ENCODE data around the gene IMPDH1.

DNA sequence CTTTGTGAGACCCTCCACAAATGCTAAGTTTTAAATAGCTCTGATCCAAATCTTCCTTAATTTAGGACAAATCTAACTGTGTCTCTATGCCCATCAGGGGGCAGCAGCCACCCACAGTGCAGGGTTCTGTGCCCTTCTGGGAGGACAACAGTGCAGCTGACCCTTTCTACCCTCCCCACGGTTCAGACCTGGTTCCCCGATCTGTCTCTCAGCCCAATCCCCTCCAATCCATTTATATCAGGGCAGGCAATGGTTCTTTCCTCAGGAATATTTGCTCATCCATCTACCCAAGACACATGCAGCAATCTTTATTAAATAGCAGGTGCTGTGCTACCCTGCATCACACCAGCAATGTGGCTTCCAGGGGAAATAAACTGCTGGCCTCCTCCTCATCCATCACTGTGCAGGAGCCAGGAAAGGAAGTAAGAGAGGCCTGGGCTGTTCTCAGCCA lies 62.1 kb downstream of the IMPDH1 start:
- TF ChIP-seq, protein P1, sequence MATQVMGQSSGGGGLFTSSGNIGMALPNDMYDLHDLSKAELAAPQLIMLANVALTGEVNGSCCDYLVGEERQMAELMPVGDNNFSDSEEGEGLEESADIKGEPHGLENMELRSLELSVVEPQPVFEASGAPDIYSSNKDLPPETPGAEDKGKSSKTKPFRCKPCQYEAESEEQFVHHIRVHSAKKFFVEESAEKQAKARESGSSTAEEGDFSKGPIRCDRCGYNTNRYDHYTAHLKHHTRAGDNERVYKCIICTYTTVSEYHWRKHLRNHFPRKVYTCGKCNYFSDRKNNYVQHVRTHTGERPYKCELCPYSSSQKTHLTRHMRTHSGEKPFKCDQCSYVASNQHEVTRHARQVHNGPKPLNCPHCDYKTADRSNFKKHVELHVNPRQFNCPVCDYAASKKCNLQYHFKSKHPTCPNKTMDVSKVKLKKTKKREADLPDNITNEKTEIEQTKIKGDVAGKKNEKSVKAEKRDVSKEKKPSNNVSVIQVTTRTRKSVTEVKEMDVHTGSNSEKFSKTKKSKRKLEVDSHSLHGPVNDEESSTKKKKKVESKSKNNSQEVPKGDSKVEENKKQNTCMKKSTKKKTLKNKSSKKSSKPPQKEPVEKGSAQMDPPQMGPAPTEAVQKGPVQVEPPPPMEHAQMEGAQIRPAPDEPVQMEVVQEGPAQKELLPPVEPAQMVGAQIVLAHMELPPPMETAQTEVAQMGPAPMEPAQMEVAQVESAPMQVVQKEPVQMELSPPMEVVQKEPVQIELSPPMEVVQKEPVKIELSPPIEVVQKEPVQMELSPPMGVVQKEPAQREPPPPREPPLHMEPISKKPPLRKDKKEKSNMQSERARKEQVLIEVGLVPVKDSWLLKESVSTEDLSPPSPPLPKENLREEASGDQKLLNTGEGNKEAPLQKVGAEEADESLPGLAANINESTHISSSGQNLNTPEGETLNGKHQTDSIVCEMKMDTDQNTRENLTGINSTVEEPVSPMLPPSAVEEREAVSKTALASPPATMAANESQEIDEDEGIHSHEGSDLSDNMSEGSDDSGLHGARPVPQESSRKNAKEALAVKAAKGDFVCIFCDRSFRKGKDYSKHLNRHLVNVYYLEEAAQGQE (IDR thresholded peaks at IDR 0.05) = no peak
- TF ChIP-seq, protein P2, sequence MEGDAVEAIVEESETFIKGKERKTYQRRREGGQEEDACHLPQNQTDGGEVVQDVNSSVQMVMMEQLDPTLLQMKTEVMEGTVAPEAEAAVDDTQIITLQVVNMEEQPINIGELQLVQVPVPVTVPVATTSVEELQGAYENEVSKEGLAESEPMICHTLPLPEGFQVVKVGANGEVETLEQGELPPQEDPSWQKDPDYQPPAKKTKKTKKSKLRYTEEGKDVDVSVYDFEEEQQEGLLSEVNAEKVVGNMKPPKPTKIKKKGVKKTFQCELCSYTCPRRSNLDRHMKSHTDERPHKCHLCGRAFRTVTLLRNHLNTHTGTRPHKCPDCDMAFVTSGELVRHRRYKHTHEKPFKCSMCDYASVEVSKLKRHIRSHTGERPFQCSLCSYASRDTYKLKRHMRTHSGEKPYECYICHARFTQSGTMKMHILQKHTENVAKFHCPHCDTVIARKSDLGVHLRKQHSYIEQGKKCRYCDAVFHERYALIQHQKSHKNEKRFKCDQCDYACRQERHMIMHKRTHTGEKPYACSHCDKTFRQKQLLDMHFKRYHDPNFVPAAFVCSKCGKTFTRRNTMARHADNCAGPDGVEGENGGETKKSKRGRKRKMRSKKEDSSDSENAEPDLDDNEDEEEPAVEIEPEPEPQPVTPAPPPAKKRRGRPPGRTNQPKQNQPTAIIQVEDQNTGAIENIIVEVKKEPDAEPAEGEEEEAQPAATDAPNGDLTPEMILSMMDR (IDR thresholded peaks at IDR 0.05; ENCODE audit: low read depth, low read length, missing input control) = peak; percentile 70
- TF ChIP-seq JUND (IDR thresholded peaks at IDR 0.05) = no peak
- TF ChIP-seq GABPA (IDR thresholded peaks at IDR 0.05 in 1 of 2, conservative IDR thresholded peaks at IDR 0.05 in 1 of 2) = no peak
- TF ChIP-seq, protein P3, sequence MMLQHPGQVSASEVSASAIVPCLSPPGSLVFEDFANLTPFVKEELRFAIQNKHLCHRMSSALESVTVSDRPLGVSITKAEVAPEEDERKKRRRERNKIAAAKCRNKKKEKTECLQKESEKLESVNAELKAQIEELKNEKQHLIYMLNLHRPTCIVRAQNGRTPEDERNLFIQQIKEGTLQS (IDR thresholded peaks at IDR 0.05) = no peak
- TF ChIP-seq, protein P4, sequence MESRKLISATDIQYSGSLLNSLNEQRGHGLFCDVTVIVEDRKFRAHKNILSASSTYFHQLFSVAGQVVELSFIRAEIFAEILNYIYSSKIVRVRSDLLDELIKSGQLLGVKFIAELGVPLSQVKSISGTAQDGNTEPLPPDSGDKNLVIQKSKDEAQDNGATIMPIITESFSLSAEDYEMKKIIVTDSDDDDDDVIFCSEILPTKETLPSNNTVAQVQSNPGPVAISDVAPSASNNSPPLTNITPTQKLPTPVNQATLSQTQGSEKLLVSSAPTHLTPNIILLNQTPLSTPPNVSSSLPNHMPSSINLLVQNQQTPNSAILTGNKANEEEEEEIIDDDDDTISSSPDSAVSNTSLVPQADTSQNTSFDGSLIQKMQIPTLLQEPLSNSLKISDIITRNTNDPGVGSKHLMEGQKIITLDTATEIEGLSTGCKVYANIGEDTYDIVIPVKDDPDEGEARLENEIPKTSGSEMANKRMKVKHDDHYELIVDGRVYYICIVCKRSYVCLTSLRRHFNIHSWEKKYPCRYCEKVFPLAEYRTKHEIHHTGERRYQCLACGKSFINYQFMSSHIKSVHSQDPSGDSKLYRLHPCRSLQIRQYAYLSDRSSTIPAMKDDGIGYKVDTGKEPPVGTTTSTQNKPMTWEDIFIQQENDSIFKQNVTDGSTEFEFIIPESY (IDR thresholded peaks at IDR 0.05) = no peak
- TF ChIP-seq SP1 (IDR thresholded peaks at IDR 0.05) = no peak
- no peak for TF ChIP-seq FOXA1 (IDR thresholded peaks at IDR 0.05)
- no peak for TF ChIP-seq TAF1 (conservative IDR thresholded peaks at IDR 0.05)
- TF ChIP-seq, protein P5, sequence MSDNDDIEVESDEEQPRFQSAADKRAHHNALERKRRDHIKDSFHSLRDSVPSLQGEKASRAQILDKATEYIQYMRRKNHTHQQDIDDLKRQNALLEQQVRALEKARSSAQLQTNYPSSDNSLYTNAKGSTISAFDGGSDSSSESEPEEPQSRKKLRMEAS (IDR thresholded peaks at IDR 0.05) = no peak
- TF ChIP-seq EGR1 (IDR thresholded peaks at IDR 0.05; ENCODE audit: low read depth in 2 of 2) = no peak
